AG04449 (cell line): Measurements from ENCODE around the gene RAB11A.

Experiments
- CTCF ChIA-PET: fragments of 350-600 bp; formaldehyde crosslinking; extraction: SDS; loops from one replicate; lab custom pipeline; 2021; ENCODE audit warnings: antibody characterized with exemption; lab: Yijun Ruan, JAX
- POLR2A ChIA-PET: fragments of 400-600, 350-600 bp; formaldehyde crosslinking; extraction: SDS; loops from one replicate; lab custom pipeline; 2020; ENCODE audit warnings: antibody characterized with exemption, inconsistent platforms; lab: Yijun Ruan, JAX
- DNase-seq: peaks from one replicate; pipeline ENCODE4 v3.0.0-alpha.2; 2010; ENCODE audit warnings: low read depth, low spot score
- H3K4me3 ChIP-seq: 2 replicates; pipeline ENCODE4 v1.5.1; 2011; ENCODE audit warnings: low read depth, mild to moderate bottlenecking, control low read depth, low read length
- CTCF ChIP-seq: IDR thresholded peaks from one replicate; pipeline ENCODE4 v1.5.1; 2011; ENCODE audit warnings: mild to moderate bottlenecking, moderate library complexity, low read length, control low read depth, inconsistent platforms; ENCODE audit not compliant: insufficient read depth; ENCODE audit errors: missing control alignments

RAB11A gene

GRCh38 chr15:65918357-65918920, 49.1 kb downstream of the RAB11A start:
- ChIA-PET CTCF (interaction anchor here (0.9 to 1.3 kb wide), 4 partner anchors 9 to 579 kb away, joined by 3 to 4 read pairs (median 3); partner anchors contain the start of gene SNAPC5), POLR2A (no interaction called here)
- DNase-seq: no peak
- no peak for TF ChIP-seq CTCF
- H3K4me3 ChIP-seq: no peak overlapping the region

DNA sequence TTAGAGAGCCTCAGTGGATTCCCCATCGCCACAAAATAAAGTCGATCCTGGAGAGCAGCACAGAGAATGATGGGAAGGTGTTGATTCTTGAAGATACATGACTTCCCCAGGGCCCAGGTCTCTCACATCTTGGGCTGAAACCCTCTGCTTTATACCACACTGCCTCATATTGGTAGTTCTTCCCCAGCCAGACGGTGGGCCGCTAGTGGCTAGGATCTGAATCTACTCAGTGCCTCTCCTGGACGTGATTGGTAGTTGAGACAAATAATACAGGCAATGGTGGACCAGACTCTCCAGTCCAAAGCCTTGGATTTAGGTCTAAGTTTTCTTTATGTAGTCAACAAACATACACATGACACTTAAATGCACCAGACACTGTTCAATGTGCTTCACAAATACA, 49.7 kb downstream of the RAB11A start:
- no peak for DNase-seq
- CTCF ChIA-PET: interaction anchor here (0.9 to 1.3 kb wide), 4 partner anchors 8 to 579 kb away, joined by 3 to 4 read pairs (median 3); partner anchors contain the start of gene SNAPC5
- no peak overlapping the region for H3K4me3 ChIP-seq
- POLR2A ChIA-PET: no interaction called here
- no peak for TF ChIP-seq CTCF

DNA sequence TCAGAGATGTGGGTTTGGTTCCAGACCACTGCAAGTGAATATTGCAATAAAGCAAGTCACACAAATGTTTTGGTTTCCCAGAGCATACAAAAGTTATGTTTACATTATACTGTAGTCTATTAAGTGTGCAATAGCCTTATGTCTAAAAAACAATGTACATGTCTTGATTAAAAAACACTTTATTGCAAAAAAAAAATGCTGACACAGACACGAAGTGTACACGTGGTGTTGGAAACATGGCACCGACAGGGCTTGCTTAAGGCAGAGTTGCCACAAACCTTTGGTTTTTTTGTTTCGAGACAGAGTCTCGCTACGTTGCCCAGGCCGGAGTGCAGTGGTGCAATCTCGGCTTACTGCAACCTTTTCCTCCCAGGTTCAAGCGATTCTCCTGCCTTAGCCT, 50.1 kb downstream of the RAB11A start:
- DNase-seq: no peak
- TF ChIP-seq CTCF: no peak
- ChIA-PET CTCF (no interaction called here), POLR2A (no interaction called here)
- H3K4me3 ChIP-seq: no peak overlapping the region

GRCh38 chr15:65920121-65920520, 50.8 kb downstream of the RAB11A start:
- DNase-seq: no peak
- ChIA-PET POLR2A (no interaction called here), CTCF (interaction anchor here (0.9 kb wide), 1 partner anchor 9 kb away, joined by 3 read pairs; no protein-coding TSS in a partner anchor)
- no peak for TF ChIP-seq CTCF
- H3K4me3 ChIP-seq: no peak overlapping the region

GRCh38 chr15:65920825-65921309, 51.6 kb downstream of the RAB11A start:
- no peak for DNase-seq
- ChIA-PET CTCF (no interaction called here), POLR2A (no interaction called here)
- no peak overlapping the region for H3K4me3 ChIP-seq
- TF ChIP-seq CTCF: no peak

DNA sequence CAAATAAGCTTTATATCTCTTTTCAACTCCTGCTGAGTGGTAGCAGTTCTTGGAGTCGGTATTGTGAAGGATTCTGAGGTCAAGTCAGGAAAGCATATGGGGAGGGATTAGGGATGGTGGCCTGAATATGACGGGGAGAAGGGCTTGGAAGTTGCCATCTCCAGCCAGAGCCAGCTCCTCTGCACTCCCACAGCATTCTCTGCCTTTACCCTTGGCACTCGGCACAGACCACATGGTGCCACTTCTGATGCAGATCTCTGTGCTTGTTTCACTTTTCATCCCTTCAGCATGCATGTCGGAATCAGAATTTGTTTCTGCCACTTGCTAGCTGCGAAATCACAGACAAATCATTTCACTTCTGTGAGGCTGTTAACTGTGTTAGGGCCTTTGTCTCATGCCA, 52.5 kb downstream of the RAB11A start:
- POLR2A ChIA-PET: no interaction called here
- CTCF ChIA-PET: no interaction called here
- TF ChIP-seq CTCF: no peak
- no peak for DNase-seq
- no peak overlapping the region for H3K4me3 ChIP-seq
